Ascending aorta (tissue), 2 donors: ENCODE measurements around the gene MBP. TPM values are rescaled to one million over a fixed set of nuclear protein-coding genes. Genes with fewer than 3 reads are reported as not detected.

Source experiments
- DNase-seq, 2 donors: peaks; one replicate each; pipeline ENCODE4 v3.0.0-alpha.2; 2019; ENCODE audit warnings: low spot score in 2 of 2
- H3K27ac ChIP-seq, 2 donors: fragments of 200-600 bp; sonication (generic); one replicate each; pipeline ENCODE4 v1.5.1; 2016 to 2017; ENCODE audit warnings: mild to moderate bottlenecking in 1 of 2
- H3K27me3 ChIP-seq: fragments of 200-600 bp; sonication (generic); one replicate; pipeline ENCODE4 v1.5.1; 2017
- H3K36me3 ChIP-seq, 2 donors: fragments of 200-600 bp; sonication (generic); one replicate each; pipeline ENCODE4 v1.5.1; 2016
- H3K4me1 ChIP-seq, 2 donors: fragments of 200-600 bp; sonication (generic); one replicate each; pipeline ENCODE4 v1.5.1; 2016 to 2017; ENCODE audit warnings: mild to moderate bottlenecking in 1 of 2
- H3K4me3 ChIP-seq, 2 donors: fragments of 200-600 bp; sonication (generic); one replicate each; pipeline ENCODE4 v1.5.1; 2016 to 2017; ENCODE audit warnings: mild to moderate bottlenecking in 1 of 2
- H3K9me3 ChIP-seq, 2 donors: fragments of 200-600 bp; sonication (generic); one replicate each; pipeline ENCODE4 v1.5.1; 2016
- intact Hi-C: fragments of 100-400 bp; cut with DNase I; formaldehyde crosslinking; loops from one replicate; pipeline ENCODE4 v1.15.1; 2023
- total RNA-seq: library from RNA; depleted of rRNA; stranded (reverse); fragments of >200 nt; gene quantifications from one replicate; pipeline ENCODE4 v1.1.0, GENCODE V29; 2016
- TF ChIP-seq, protein P1 (sequence below), 3 experiments: fragments of 200-600 bp in 2 of 3; fragments of 450-650 bp in 1 of 3; sonication (generic) in 2 of 3; IDR thresholded peaks; one replicate each; pipeline ENCODE4 v1.5.1; 2016 to 2019; ENCODE audit warnings: antibody characterized with exemption in 3 of 3, mild to moderate bottlenecking in 1 of 3, moderate library complexity in 1 of 3

MBP gene
- total RNA-seq, 1 donor from 2014 or later, result 8.1 TPM

DNA sequence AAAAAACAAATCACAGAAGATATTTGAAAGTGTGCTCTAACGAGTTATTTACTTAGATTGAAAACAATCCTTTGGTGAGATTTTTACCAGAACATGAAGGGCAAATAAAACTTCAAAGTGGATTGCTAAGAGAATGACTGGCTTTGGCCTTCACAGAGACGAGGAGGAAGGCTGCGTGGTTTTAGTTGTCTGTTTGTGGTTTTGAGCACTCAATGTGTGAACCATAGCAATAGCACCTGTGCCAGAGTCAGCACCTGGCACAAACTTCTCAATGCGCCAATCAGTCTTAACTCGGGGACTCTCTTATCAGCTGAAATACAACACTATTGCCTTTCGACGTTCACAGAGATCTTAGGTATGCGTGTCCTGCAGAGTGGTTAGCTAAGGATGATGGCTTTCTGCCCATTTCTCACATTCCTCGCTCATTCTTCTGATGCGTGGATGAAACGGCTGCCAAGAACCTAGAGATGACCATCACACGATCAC is 70.0 kb downstream of the MBP start:
- H3K36me3 ChIP-seq, result peaks cover 5 to 19% of the 10 kb centered on the region in 2 donors
- intact Hi-C loops, result no loop called here
- no peak for DNase-seq
- peak overlapping the region; percentile 42 to 49 for H3K27ac ChIP-seq
- no peaks in the 10 kb centered on the region for H3K27me3 ChIP-seq
- TF ChIP-seq, protein P1, sequence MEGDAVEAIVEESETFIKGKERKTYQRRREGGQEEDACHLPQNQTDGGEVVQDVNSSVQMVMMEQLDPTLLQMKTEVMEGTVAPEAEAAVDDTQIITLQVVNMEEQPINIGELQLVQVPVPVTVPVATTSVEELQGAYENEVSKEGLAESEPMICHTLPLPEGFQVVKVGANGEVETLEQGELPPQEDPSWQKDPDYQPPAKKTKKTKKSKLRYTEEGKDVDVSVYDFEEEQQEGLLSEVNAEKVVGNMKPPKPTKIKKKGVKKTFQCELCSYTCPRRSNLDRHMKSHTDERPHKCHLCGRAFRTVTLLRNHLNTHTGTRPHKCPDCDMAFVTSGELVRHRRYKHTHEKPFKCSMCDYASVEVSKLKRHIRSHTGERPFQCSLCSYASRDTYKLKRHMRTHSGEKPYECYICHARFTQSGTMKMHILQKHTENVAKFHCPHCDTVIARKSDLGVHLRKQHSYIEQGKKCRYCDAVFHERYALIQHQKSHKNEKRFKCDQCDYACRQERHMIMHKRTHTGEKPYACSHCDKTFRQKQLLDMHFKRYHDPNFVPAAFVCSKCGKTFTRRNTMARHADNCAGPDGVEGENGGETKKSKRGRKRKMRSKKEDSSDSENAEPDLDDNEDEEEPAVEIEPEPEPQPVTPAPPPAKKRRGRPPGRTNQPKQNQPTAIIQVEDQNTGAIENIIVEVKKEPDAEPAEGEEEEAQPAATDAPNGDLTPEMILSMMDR (IDR thresholded peaks at IDR 0.05), result no peak
- H3K9me3 ChIP-seq, result no peaks in the 10 kb centered on the region
- H3K4me3 ChIP-seq, result no peak overlapping the region
- peaks cover 8 to 17% of the 10 kb centered on the region in 2 donors for H3K4me1 ChIP-seq

DNA sequence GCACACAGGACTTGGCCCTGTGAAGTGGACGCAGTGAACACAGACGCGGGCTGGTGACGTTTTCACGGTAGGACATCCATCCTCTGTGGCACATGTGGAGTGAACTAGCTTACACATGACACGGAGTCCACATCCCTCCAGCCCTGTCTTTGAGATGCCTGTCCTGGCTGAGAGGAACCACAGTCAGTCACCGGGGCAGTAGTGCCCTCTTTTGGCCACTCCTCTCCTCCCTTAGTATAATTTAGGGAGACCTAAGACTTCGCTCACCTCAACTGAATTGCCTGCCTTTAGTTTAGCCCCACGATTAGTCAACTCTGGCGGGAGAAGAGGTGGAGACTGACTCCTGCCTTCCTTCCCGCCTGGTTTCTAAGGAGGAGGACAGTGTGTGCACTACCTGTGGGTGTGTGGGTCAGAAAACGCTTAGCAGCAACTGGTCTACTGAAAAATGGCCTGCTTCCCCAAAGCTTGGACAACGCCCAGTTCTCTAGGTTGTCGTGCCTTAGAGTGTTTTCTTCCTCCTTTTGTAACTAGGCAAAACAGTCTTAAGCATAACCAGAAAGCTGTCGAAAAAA is 70.6 kb downstream of the MBP start:
- Histone ChIP-seq H3K4me1 (peaks cover 8 to 12% of the 10 kb centered on the region in 2 donors), H3K27ac (peak overlapping the region; percentile 42 to 49), H3K36me3 (peaks cover 5 to 19% of the 10 kb centered on the region in 2 donors), H3K27me3 (no peaks in the 10 kb centered on the region), H3K4me3 (no peak overlapping the region), H3K9me3 (no peaks in the 10 kb centered on the region)
- intact Hi-C loops, result no loop called here
- TF ChIP-seq, protein P1 (IDR thresholded peaks at IDR 0.05), result no peak
- no peak for DNase-seq

DNA sequence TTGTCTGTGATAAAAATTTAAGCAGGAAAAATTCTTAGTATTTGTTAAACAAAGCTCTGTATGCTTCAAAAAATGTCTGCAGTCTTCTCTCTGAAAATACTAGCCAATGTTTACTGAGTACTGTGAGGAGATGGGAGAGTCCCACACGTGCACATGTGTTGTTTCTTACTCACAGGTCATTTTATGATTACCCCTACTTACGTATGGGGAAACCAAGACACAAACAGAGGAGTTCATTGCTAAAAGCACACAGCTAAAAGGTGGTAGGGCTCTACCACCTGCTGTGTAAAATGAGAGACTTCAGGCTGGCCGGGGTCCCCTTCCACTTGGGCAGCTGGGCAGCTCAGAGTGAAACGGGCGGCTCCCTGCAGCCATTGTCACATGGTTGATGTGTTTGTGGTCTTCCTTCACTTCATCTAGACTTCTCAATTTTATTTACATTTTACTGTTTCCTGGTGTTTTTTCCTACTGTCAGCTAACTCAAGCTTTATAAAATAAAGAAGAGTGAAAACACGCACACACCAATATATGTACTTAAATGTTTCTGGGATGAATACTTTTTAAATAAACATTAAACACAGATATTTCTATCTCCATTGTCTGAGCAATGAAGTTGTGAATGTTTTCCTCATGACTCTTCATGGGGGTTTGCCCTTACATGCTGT is 71.2 kb downstream of the MBP start:
- H3K36me3 ChIP-seq, result peaks cover 5 to 19% of the 10 kb centered on the region in 2 donors
- no peaks in the 10 kb centered on the region for H3K27me3 ChIP-seq
- TF ChIP-seq, protein P1 (IDR thresholded peaks at IDR 0.05), result no peak
- peak overlapping the region in 1 of 2 donors; percentile 42 for H3K27ac ChIP-seq
- DNase-seq, result no peak
- no peak overlapping the region for H3K4me3 ChIP-seq
- peaks cover 3 to 5% of the 10 kb centered on the region in 2 donors for H3K4me1 ChIP-seq
- H3K9me3 ChIP-seq, result no peaks in the 10 kb centered on the region
- intact Hi-C loops, result no loop called here

DNA sequence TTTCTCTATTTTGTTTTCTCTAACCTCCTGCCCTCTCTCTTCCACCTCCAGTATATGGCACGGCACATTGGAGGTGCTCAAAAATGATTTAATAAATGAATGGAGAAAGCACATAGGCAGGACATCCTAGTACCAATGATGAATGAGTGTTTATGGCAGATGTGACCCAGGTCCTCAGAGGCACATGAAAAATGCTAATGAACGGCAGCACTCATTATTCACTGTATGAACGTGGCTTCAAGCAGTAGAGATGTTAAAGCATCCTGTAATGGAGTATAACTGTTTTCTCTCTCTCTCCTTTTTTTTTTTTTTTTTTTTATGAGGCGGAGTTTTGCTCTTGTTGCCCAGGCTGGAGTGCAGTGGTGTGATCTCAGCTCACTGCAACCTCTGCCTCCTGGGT is 72.4 kb downstream of the MBP start:
- DNase-seq, result no peak
- H3K4me1 ChIP-seq, result peaks cover 3 to 10% of the 10 kb centered on the region in 2 donors
- H3K36me3 ChIP-seq, result peaks cover 0 to 19% of the 10 kb centered on the region in 2 donors
- intact Hi-C loops, result no loop called here
- H3K27ac ChIP-seq, result no peak overlapping the region
- H3K27me3 ChIP-seq, result no peaks in the 10 kb centered on the region
- H3K9me3 ChIP-seq, result no peaks in the 10 kb centered on the region
- H3K4me3 ChIP-seq, result no peak overlapping the region
- TF ChIP-seq, protein P1 (IDR thresholded peaks at IDR 0.05), result no peak

DNA sequence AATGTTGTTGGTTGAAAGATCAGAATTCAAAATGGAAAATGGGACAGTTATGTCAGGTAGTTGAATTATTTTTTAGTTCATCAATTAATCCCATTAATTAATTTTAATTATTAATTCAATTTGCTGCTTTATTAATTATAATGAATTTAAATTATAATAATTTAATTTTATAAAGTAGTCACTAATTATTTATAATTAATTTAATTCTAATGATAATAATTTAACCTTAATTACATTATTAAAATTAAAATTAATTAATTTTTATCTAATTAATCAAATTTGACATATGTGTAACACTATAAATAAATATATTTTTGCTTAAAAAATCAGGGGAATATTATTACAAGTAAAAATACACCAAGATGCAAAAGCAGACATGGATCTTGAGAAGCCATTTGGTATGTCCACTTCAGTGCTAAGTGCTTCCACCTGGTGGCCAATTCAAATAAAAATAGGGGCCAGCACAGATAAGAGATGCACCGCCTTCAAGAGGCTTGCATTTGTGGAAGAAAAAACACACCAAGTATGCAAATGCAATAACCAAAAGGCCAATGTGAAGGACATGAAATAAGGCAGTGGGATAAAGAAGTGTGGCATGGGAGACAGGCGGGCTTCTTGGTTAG is 73.2 kb downstream of the MBP start:
- intact Hi-C loops, result loop anchor here (5.0 kb wide), 1 partner anchor 148 kb away; no protein-coding TSS in a partner anchor
- H3K27ac ChIP-seq, result no peak overlapping the region

More for the DNA sequence above, 73.2 kb downstream of the MBP start:
- H3K27me3 ChIP-seq, result no peaks in the 10 kb centered on the region
- no peaks in the 10 kb centered on the region for H3K9me3 ChIP-seq
- peaks cover 0 to 13% of the 10 kb centered on the region in 2 donors for H3K36me3 ChIP-seq
- TF ChIP-seq, protein P1 (IDR thresholded peaks at IDR 0.05), result peak in 2 of 3 experiments; percentile 41 to 55
- no peak overlapping the region for H3K4me3 ChIP-seq
- no peak for DNase-seq
- peaks cover 3 to 10% of the 10 kb centered on the region in 2 donors for H3K4me1 ChIP-seq
